ENCODE results near the gene USP48. TPM values are rescaled to one million over a fixed set of nuclear protein-coding genes. Genes with fewer than 3 reads are reported as not detected.
A peak's percentile ranks its signal among the peaks of the same experiment; 100 is the strongest.

USP48 gene
- total RNA-seq, 2 experiments from 2014 or later = 72.1 to 72.4 TPM

DNA sequence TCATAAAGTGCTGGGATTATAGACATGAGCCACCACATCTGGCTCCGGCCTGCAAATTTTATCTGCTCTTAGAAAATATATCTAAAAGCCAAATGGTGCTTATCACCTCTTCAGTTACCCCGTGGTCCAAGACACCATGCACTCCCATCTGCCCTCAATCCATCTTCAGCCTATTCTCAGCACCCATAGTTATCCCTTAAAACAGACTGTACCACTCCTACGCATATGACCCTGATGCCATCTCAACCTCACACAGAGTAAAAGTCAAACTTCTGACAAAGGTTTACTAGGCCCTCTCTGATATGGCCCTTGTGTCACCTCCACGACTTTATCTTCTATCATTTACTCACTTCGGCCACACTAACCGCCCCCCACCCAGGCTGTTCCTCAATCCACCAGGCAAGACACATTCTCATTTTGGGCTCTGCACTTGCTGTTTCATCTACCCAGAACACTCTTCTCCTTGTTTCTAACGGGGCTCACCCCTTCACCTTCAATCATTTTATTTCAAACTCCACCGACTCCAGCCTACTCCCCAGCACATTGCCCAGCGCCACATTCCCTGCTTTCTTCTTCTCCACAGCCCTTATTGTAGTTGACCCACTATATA, 33.0 kb downstream of the USP48 start:
- peak overlapping the region; percentile 0 for H3K27ac Mint-ChIP-seq
- intact Hi-C loops (cut with micrococcal nuclease) = no loop called here

GRCh38 chr1:21749109-21749508, 33.8 kb downstream of the USP48 start:
- H3K27me3 Mint-ChIP-seq = no peaks in the 10 kb centered on the region
- intact Hi-C loops (cut with micrococcal nuclease) = no loop called here
- DNase-seq = no peak
- no peaks in the 10 kb centered on the region for H3K4me1 Mint-ChIP-seq (ENCODE audit: low read depth)
- no peak overlapping the region for H3K27ac Mint-ChIP-seq
- CTCF ChIA-PET = interaction anchor here (1.5 to 1.8 kb wide), 3 partner anchors 10 to 33 kb away, joined by 3 to 5 read pairs (median 4); partner anchors contain the start of gene USP48
- TF ChIP-seq, protein P1, sequence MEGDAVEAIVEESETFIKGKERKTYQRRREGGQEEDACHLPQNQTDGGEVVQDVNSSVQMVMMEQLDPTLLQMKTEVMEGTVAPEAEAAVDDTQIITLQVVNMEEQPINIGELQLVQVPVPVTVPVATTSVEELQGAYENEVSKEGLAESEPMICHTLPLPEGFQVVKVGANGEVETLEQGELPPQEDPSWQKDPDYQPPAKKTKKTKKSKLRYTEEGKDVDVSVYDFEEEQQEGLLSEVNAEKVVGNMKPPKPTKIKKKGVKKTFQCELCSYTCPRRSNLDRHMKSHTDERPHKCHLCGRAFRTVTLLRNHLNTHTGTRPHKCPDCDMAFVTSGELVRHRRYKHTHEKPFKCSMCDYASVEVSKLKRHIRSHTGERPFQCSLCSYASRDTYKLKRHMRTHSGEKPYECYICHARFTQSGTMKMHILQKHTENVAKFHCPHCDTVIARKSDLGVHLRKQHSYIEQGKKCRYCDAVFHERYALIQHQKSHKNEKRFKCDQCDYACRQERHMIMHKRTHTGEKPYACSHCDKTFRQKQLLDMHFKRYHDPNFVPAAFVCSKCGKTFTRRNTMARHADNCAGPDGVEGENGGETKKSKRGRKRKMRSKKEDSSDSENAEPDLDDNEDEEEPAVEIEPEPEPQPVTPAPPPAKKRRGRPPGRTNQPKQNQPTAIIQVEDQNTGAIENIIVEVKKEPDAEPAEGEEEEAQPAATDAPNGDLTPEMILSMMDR (IDR thresholded peaks at IDR 0.05) = no peak
- no peak overlapping the region for H3K4me3 Mint-ChIP-seq
- H3K9me3 Mint-ChIP-seq = no peaks in the 10 kb centered on the region
- peaks cover 16% of the 10 kb centered on the region for H3K36me3 Mint-ChIP-seq (ENCODE audit: low read depth)
- ATAC-seq = no peak
- POLR2A ChIA-PET = interaction anchor here (0.6 kb wide), 1 partner anchor 927 kb away, joined by 5 read pairs; no protein-coding TSS in a partner anchor

More for the DNA sequence above, 33.0 kb downstream of the USP48 start:
- H3K36me3 Mint-ChIP-seq (ENCODE audit: low read depth) = peaks cover 18% of the 10 kb centered on the region
- no peak overlapping the region for H3K4me3 Mint-ChIP-seq
- DNase-seq = no peak
- TF ChIP-seq, protein P1 (IDR thresholded peaks at IDR 0.05) = no peak
- ChIA-PET POLR2A (no interaction called here), CTCF (interaction anchor here (1.8 kb wide), 1 partner anchor 32 kb away, joined by 5 read pairs; the partner anchor contains the start of gene USP48)
- no peaks in the 10 kb centered on the region for H3K4me1 Mint-ChIP-seq (ENCODE audit: low read depth)
- no peak for ATAC-seq
- H3K9me3 Mint-ChIP-seq = no peaks in the 10 kb centered on the region
- H3K27me3 Mint-ChIP-seq = no peaks in the 10 kb centered on the region

GRCh38 chr1:21743476-21743875, 39.5 kb downstream of the USP48 start:
- no peak for ATAC-seq
- POLR2A ChIA-PET = interaction anchor here (1.1 kb wide), 1 partner anchor 10 kb away, joined by 3 read pairs; no protein-coding TSS in a partner anchor
- Mint-ChIP-seq H3K4me3 (no peak overlapping the region), H3K27ac (no peak overlapping the region), H3K27me3 (no peaks in the 10 kb centered on the region), H3K9me3 (no peaks in the 10 kb centered on the region), H3K36me3 (ENCODE audit: low read depth) (peaks cover 16% of the 10 kb centered on the region), H3K4me1 (ENCODE audit: low read depth) (peaks cover 20% of the 10 kb centered on the region)
- no peak for DNase-seq
- CTCF ChIA-PET = no interaction called here
- intact Hi-C loops (cut with micrococcal nuclease) = no loop called here
- TF ChIP-seq, protein P1 (IDR thresholded peaks at IDR 0.05) = no peak

- CTCF ChIA-PET = no interaction called here
- no peaks in the 10 kb centered on the region for H3K27me3 Mint-ChIP-seq
- H3K36me3 Mint-ChIP-seq (ENCODE audit: low read depth) = peaks cover 15% of the 10 kb centered on the region
- no peak overlapping the region for H3K27ac Mint-ChIP-seq
- H3K4me1 Mint-ChIP-seq (ENCODE audit: low read depth) = peaks cover 20% of the 10 kb centered on the region
- POLR2A ChIA-PET = no interaction called here
- TF ChIP-seq, protein P1 (IDR thresholded peaks at IDR 0.05) = no peak
- DNase-seq (no peak), ATAC-seq (peak; percentile 60)
- H3K9me3 Mint-ChIP-seq = no peaks in the 10 kb centered on the region
- H3K4me3 Mint-ChIP-seq = no peak overlapping the region
- intact Hi-C loops (cut with micrococcal nuclease) = no loop called here
Observed at GRCh38 chr1:21742578-21742977, 40.4 kb downstream of the USP48 start.

DNA sequence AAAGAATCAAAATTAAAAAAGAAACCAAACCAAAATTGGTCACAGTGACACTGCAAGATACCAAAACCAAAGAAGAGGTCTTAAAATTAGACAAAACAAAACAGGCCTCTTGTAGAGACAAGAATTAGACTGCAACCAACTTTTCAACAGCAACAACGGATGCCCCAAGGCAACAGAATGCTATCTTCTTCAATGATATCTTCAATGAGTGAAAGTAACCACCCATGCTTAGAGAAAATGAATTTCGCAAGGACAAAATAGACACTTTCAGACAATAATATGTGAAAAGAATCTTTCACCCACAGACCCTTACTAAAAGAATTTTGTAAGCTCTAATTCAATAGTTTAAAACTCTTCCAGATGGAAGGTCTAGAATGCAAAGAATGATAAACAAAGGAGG, 41.7 kb downstream of the USP48 start:
- no peak overlapping the region for H3K4me3 Mint-ChIP-seq
- intact Hi-C loops (cut with micrococcal nuclease) = no loop called here
- CTCF ChIA-PET = interaction anchor here (0.9 to 1.3 kb wide), 3 partner anchors 13 to 82 kb away, joined by 3 read pairs; no protein-coding TSS in a partner anchor
- H3K4me1 Mint-ChIP-seq (ENCODE audit: low read depth) = peaks cover 23% of the 10 kb centered on the region
- H3K27me3 Mint-ChIP-seq = no peaks in the 10 kb centered on the region
- TF ChIP-seq, protein P1 (IDR thresholded peaks at IDR 0.05) = no peak
- DNase-seq = no peak
- peaks cover 17% of the 10 kb centered on the region for H3K36me3 Mint-ChIP-seq (ENCODE audit: low read depth)
- no peak overlapping the region for H3K27ac Mint-ChIP-seq
- POLR2A ChIA-PET = interaction anchor here (0.7 kb wide), 1 partner anchor 1054 kb away, joined by 4 read pairs; no protein-coding TSS in a partner anchor
- ATAC-seq = no peak
- no peaks in the 10 kb centered on the region for H3K9me3 Mint-ChIP-seq
